ENCODE data around the gene P4HA3.

Gene P4HA3

GRCh38 chr11:74279256-74279655 is 32.2 kb downstream of the P4HA3 start:
- no peak; the same call in none of the 3 replicates for ATAC-seq
- TF ChIP-seq, protein P1, sequence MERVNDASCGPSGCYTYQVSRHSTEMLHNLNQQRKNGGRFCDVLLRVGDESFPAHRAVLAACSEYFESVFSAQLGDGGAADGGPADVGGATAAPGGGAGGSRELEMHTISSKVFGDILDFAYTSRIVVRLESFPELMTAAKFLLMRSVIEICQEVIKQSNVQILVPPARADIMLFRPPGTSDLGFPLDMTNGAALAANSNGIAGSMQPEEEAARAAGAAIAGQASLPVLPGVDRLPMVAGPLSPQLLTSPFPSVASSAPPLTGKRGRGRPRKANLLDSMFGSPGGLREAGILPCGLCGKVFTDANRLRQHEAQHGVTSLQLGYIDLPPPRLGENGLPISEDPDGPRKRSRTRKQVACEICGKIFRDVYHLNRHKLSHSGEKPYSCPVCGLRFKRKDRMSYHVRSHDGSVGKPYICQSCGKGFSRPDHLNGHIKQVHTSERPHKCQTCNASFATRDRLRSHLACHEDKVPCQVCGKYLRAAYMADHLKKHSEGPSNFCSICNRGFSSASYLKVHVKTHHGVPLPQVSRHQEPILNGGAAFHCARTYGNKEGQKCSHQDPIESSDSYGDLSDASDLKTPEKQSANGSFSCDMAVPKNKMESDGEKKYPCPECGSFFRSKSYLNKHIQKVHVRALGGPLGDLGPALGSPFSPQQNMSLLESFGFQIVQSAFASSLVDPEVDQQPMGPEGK (CRISPR knock-in tag; IDR thresholded peaks at IDR 0.05; ENCODE audit: borderline replicate concordance), result no peak
- TF ChIP-seq ZFP30 (CRISPR knock-in tag; IDR thresholded peaks at IDR 0.05) (no peak), ZC3H10 (CRISPR knock-in tag; IDR thresholded peaks at IDR 0.05) (no peak), ZNF565 (CRISPR knock-in tag; conservative IDR thresholded peaks at IDR 0.05; ENCODE audit: low read depth) (no peak), CSDC2 (CRISPR knock-in tag; IDR thresholded peaks at IDR 0.05) (no peak), BACH2 (CRISPR knock-in tag; IDR thresholded peaks at IDR 0.05; ENCODE audit: borderline replicate concordance) (no peak), RARB (CRISPR knock-in tag; IDR thresholded peaks at IDR 0.05) (no peak), SNAI2 (CRISPR knock-in tag; IDR thresholded peaks at IDR 0.05) (no peak), ISL1 (CRISPR knock-in tag; IDR thresholded peaks at IDR 0.05) (no peak), GLIS3 (CRISPR knock-in tag; IDR thresholded peaks at IDR 0.05) (no peak), ZFP3 (CRISPR knock-in tag; IDR thresholded peaks at IDR 0.05) (no peak), ARNTL (CRISPR knock-in tag; IDR thresholded peaks at IDR 0.05; ENCODE audit: borderline replicate concordance, low read depth) (no peak), ESRRG (CRISPR knock-in tag; IDR thresholded peaks at IDR 0.05) (no peak), TCF4 (CRISPR knock-in tag; IDR thresholded peaks at IDR 0.05; ENCODE audit: borderline replicate concordance) (no peak)
- TF ChIP-seq, protein P2, sequence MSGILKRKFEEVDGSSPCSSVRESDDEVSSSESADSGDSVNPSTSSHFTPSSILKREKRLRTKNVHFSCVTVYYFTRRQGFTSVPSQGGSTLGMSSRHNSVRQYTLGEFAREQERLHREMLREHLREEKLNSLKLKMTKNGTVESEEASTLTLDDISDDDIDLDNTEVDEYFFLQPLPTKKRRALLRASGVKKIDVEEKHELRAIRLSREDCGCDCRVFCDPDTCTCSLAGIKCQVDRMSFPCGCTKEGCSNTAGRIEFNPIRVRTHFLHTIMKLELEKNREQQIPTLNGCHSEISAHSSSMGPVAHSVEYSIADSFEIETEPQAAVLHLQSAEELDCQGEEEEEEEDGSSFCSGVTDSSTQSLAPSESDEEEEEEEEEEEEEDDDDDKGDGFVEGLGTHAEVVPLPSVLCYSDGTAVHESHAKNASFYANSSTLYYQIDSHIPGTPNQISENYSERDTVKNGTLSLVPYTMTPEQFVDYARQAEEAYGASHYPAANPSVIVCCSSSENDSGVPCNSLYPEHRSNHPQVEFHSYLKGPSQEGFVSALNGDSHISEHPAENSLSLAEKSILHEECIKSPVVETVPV (CRISPR knock-in tag; IDR thresholded peaks at IDR 0.05), result no peak
- TF ChIP-seq, protein P3, sequence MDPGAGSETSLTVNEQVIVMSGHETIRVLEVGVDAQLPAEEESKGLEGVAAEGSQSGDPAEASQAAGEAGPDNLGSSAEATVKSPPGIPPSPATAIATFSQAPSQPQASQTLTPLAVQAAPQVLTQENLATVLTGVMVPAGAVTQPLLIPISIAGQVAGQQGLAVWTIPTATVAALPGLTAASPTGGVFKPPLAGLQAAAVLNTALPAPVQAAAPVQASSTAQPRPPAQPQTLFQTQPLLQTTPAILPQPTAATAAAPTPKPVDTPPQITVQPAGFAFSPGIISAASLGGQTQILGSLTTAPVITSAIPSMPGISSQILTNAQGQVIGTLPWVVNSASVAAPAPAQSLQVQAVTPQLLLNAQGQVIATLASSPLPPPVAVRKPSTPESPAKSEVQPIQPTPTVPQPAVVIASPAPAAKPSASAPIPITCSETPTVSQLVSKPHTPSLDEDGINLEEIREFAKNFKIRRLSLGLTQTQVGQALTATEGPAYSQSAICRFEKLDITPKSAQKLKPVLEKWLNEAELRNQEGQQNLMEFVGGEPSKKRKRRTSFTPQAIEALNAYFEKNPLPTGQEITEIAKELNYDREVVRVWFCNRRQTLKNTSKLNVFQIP (CRISPR knock-in tag; IDR thresholded peaks at IDR 0.05; ENCODE audit: borderline replicate concordance, low read depth), result no peak
- TF ChIP-seq, protein P4, sequence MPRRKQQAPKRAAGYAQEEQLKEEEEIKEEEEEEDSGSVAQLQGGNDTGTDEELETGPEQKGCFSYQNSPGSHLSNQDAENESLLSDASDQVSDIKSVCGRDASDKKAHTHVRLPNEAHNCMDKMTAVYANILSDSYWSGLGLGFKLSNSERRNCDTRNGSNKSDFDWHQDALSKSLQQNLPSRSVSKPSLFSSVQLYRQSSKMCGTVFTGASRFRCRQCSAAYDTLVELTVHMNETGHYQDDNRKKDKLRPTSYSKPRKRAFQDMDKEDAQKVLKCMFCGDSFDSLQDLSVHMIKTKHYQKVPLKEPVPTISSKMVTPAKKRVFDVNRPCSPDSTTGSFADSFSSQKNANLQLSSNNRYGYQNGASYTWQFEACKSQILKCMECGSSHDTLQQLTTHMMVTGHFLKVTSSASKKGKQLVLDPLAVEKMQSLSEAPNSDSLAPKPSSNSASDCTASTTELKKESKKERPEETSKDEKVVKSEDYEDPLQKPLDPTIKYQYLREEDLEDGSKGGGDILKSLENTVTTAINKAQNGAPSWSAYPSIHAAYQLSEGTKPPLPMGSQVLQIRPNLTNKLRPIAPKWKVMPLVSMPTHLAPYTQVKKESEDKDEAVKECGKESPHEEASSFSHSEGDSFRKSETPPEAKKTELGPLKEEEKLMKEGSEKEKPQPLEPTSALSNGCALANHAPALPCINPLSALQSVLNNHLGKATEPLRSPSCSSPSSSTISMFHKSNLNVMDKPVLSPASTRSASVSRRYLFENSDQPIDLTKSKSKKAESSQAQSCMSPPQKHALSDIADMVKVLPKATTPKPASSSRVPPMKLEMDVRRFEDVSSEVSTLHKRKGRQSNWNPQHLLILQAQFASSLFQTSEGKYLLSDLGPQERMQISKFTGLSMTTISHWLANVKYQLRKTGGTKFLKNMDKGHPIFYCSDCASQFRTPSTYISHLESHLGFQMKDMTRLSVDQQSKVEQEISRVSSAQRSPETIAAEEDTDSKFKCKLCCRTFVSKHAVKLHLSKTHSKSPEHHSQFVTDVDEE (CRISPR knock-in tag; IDR thresholded peaks at IDR 0.05), result no peak

DNA sequence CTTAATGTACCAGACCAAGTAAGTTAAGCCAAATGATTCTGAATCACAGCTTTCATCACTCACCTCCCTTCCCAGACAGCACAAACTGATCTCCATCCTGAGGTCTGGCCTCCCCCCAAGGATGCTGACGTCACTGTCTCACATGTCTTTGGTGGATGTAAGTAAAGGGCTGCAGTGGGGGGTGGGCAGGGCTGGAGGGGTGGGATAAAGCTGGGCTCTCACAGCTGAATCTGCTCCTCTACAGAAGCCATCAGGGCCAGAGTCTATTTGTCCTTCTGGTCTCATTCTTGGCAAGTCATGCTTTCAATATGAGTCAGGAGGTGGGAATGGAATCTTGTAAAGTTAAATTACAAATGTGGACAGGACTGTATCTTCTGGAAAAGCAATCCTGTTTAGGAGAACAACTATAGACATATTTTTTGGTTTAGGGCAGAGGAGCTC is 32.7 kb downstream of the P4HA3 start:
- ATAC-seq, result peak; percentile 91
- TF ChIP-seq, protein P3 (CRISPR knock-in tag; IDR thresholded peaks at IDR 0.05; ENCODE audit: borderline replicate concordance, low read depth), result no peak
- TF ChIP-seq ZNF8 (CRISPR knock-in tag; IDR thresholded peaks at IDR 0.05) (no peak), ZFP3 (CRISPR knock-in tag; IDR thresholded peaks at IDR 0.05) (no peak), ISL1 (CRISPR knock-in tag; IDR thresholded peaks at IDR 0.05) (0 out of 2 replicates have a peak, but pooled peaks have one; percentile 7)
- TF ChIP-seq, protein P4 (CRISPR knock-in tag; IDR thresholded peaks at IDR 0.05), result no peak
